ENCODE results near the gene PAPOLA. TPM values are rescaled to one million over a fixed set of nuclear protein-coding genes. Genes with fewer than 3 reads are reported as not detected.
"Not testable (repeated sequence)": the region's sequence is repeated elsewhere in the genome, so short reads cannot be mapped to it uniquely, and the experiment has no call there.

The PAPOLA gene
- total RNA-seq, 2 donors from 2014 or later, result 167 to 216 TPM

- peaks cover 12 to 28% of the 10 kb centered on the region in 2 donors for H3K27me3 Mint-ChIP-seq
- H3K4me1 Mint-ChIP-seq (ENCODE audit: low read depth in 2 of 2), result no peaks in the 10 kb centered on the region
- no peak overlapping the region for H3K27ac Mint-ChIP-seq
- H3K9me3 Mint-ChIP-seq, result no peaks in the 10 kb centered on the region
- no peaks in the 10 kb centered on the region for H3K36me3 Mint-ChIP-seq
- no peak overlapping the region for H3K4me3 Mint-ChIP-seq
- DNase-seq (ENCODE audit: low spot score) (no peak), ATAC-seq (no peak)
Measured at GRCh38 chr14:96484399-96484798, 17.8 kb upstream of the PAPOLA start.

- Mint-ChIP-seq H3K27me3 (peaks cover 16 to 38% of the 10 kb centered on the region in 2 donors), H3K4me3 (no peak overlapping the region), H3K27ac (no peak overlapping the region), H3K36me3 (no peaks in the 10 kb centered on the region), H3K9me3 (no peaks in the 10 kb centered on the region), H3K4me1 (ENCODE audit: low read depth in 2 of 2) (no peaks in the 10 kb centered on the region)
- DNase-seq (ENCODE audit: low spot score) (no peak), ATAC-seq (no peak)
Measured at GRCh38 chr14:96486705-96487104, 15.5 kb upstream of the PAPOLA start.

DNA sequence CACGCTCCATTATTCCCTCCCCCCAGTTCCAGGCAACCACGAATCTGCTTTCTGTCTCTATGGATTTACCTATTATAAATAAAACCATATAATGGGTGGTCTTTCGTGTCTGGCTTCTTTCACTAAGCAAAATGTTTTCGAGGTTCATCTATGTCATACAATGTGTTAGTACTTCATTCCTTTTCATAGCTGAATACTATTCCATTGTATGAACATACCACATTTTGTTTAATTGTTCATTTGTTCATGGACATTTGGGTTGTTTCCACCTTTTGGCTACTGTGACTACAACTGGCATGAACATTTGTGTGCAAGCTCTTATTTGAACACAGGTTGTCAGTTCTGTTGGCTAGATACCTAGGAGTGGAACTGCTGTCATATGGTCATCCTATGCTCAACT lies 12.9 kb upstream of the PAPOLA start:
- ATAC-seq, result no peak
- Mint-ChIP-seq H3K36me3 (no peaks in the 10 kb centered on the region), H3K9me3 (no peaks in the 10 kb centered on the region), H3K4me1 (ENCODE audit: low read depth in 2 of 2) (no peaks in the 10 kb centered on the region), H3K27me3 (peaks cover 11 to 41% of the 10 kb centered on the region in 2 donors), H3K27ac (no peak overlapping the region), H3K4me3 (no peak overlapping the region)
- DNase-seq (ENCODE audit: low spot score), result no peak

DNA sequence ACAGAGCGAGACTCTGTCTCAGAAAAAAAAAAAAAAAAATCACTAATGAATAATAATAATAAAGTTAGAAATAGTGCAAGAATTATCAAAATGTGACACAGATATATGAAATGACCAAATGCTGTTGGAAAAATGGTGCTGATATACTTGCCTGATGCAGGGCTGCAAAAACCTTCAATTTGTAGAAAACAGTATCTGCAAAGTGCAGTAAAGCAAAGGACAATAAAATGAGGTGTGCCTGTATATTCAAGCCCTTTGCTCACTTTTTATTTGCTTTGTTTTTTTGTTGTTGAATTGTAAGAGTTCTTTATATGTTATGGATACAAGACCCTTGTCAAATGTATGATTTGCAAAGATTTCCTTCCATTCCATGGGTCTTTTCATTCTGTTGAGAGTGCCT lies 9.0 kb upstream of the PAPOLA start:
- H3K9me3 Mint-ChIP-seq, result no peaks in the 10 kb centered on the region
- peaks cover 0 to 4% of the 10 kb centered on the region in 2 donors for H3K4me1 Mint-ChIP-seq (ENCODE audit: low read depth in 2 of 2)
- no peak overlapping the region for H3K4me3 Mint-ChIP-seq
- ATAC-seq (no peak), DNase-seq (ENCODE audit: low spot score) (no peak)
- H3K27ac Mint-ChIP-seq, result no peak overlapping the region
- peaks cover 20 to 51% of the 10 kb centered on the region in 2 donors for H3K27me3 Mint-ChIP-seq
- H3K36me3 Mint-ChIP-seq, result no peaks in the 10 kb centered on the region

DNA sequence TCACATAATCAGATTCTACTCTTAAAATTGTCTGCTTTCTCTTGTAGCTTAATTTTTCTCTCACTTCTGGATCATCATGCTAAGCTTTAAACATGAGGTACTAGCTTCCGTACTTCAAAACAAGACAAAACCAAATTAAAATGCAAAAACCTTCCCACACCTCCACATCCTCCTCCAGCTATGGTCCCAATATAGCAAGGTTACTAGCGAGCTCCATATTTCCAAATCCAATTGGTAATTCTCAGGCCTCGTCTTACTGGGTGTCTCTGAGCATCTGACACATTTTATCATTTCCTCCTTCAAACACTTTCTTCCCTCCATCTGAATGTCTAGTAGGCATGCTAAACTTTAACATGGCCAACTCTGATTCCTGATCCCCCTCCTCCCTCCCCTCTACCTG lies 7.9 kb upstream of the PAPOLA start:
- Mint-ChIP-seq H3K27ac (no peak overlapping the region), H3K4me1 (ENCODE audit: low read depth in 2 of 2) (peaks cover 0 to 4% of the 10 kb centered on the region in 2 donors), H3K9me3 (no peaks in the 10 kb centered on the region), H3K36me3 (no peaks in the 10 kb centered on the region), H3K4me3 (no peak overlapping the region), H3K27me3 (peaks cover 22 to 58% of the 10 kb centered on the region in 2 donors)
- no peak for ATAC-seq
- no peak for DNase-seq (ENCODE audit: low spot score)

GRCh38 chr14:96497087-96497486 lies 5.1 kb upstream of the PAPOLA start:
- DNase-seq (ENCODE audit: low spot score) (no peak), ATAC-seq (no peak)
- H3K4me3 Mint-ChIP-seq, result no peak overlapping the region
- no peak overlapping the region for H3K27ac Mint-ChIP-seq
- peaks cover 4 to 7% of the 10 kb centered on the region in 2 donors for H3K4me1 Mint-ChIP-seq (ENCODE audit: low read depth in 2 of 2)
- no peaks in the 10 kb centered on the region for H3K9me3 Mint-ChIP-seq
- no peaks in the 10 kb centered on the region for H3K36me3 Mint-ChIP-seq
- peaks cover 22 to 51% of the 10 kb centered on the region in 2 donors for H3K27me3 Mint-ChIP-seq

DNA sequence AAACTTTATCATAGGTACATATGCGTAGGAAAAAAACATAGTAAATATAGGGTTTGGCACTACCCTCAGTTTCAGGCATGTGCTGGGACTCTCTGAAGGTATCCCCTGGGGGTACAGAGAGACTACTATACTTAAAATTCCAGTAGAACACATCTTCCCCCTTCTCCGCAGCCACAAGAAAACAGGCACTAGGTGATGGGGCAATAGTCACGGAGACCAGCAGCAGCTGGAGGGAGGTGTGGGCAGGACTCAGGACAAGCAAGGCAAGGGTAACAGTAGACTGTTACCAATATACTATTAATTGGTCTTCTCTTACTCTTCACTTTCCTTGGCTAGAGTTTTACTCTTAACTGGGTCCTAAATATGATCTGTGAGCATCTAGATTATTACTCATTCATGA lies 4.6 kb upstream of the PAPOLA start:
- H3K9me3 Mint-ChIP-seq, result no peaks in the 10 kb centered on the region
- H3K36me3 Mint-ChIP-seq, result no peaks in the 10 kb centered on the region
- H3K4me1 Mint-ChIP-seq (ENCODE audit: low read depth in 2 of 2), result peaks cover 4 to 9% of the 10 kb centered on the region in 2 donors
- peaks cover 22 to 46% of the 10 kb centered on the region in 2 donors for H3K27me3 Mint-ChIP-seq
- no peak overlapping the region for H3K27ac Mint-ChIP-seq
- no peak overlapping the region for H3K4me3 Mint-ChIP-seq
- DNase-seq (ENCODE audit: low spot score) (no peak), ATAC-seq (no peak)

- ATAC-seq, result no peak
- Mint-ChIP-seq H3K4me3 (peak overlapping the region; percentile 95), H3K36me3 (peaks cover 10% of the 10 kb centered on the region), H3K4me1 (ENCODE audit: low read depth in 2 of 2) (peaks cover 37 to 39% of the 10 kb centered on the region in 2 donors), H3K27ac (peak overlapping the region; percentile 94), H3K27me3 (peaks cover 9 to 22% of the 10 kb centered on the region in 2 donors), H3K9me3 (no peaks in the 10 kb centered on the region)
- DNase-seq (ENCODE audit: low spot score), result no peak
Measured at GRCh38 chr14:96501217-96501739, 904 bp upstream of the PAPOLA start.

GRCh38 chr14:96502621-96503305 lies 581 bp downstream of the PAPOLA start:
- H3K36me3 Mint-ChIP-seq, result peaks cover 10% of the 10 kb centered on the region
- H3K4me1 Mint-ChIP-seq (ENCODE audit: low read depth in 2 of 2), result peaks cover 38 to 39% of the 10 kb centered on the region in 2 donors
- H3K9me3 Mint-ChIP-seq, result no peaks in the 10 kb centered on the region
- peak overlapping the region; percentile 95 for H3K4me3 Mint-ChIP-seq
- DNase-seq (ENCODE audit: low spot score) (no peak), ATAC-seq (peak; percentile 64 to 67)
- H3K27me3 Mint-ChIP-seq, result peaks cover 9 to 22% of the 10 kb centered on the region in 2 donors
- peak overlapping the region; percentile 94 for H3K27ac Mint-ChIP-seq

- DNase-seq (ENCODE audit: low spot score) (no peak), ATAC-seq (no peak)
- peak overlapping the region; percentile 95 for H3K4me3 Mint-ChIP-seq
- H3K27me3 Mint-ChIP-seq, result peaks cover 6 to 16% of the 10 kb centered on the region in 2 donors
- peaks cover 42% of the 10 kb centered on the region in 2 donors for H3K4me1 Mint-ChIP-seq (ENCODE audit: low read depth in 2 of 2)
- H3K27ac Mint-ChIP-seq, result peak overlapping the region; percentile 94
- H3K9me3 Mint-ChIP-seq, result no peaks in the 10 kb centered on the region
- peaks cover 10% of the 10 kb centered on the region for H3K36me3 Mint-ChIP-seq
Measured at GRCh38 chr14:96503306-96503679, 1.1 kb downstream of the PAPOLA start.

DNA sequence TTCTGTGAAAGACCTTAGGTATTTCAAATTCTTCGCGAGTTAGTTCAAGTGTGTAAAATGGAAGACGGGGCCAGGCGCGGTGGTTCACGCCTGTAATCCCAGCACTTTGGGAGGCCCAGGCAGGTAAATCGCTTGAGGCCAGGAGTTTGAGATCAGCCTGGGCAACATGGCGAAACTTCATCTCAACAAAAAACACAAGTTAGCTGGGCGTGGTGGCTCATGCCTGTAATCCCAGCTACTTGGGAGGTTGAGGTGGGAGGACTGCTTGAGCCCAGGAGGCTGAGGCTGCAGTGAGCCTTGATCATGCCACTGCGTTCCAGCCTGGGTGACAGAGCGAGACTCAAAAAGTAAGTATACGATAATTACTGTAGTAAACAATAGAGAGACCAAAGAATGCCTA lies 2.2 kb downstream of the PAPOLA start:
- DNase-seq (ENCODE audit: low spot score); ATAC-seq; H3K9me3 Mint-ChIP-seq; H3K27me3 Mint-ChIP-seq; H3K36me3 Mint-ChIP-seq: not testable (repeated sequence)
- Mint-ChIP-seq H3K27ac (peak overlapping the region; percentile 94), H3K4me1 (ENCODE audit: low read depth in 2 of 2) (peaks cover 50 to 51% of the 10 kb centered on the region in 2 donors), H3K4me3 (peak overlapping the region; percentile 95)

DNA sequence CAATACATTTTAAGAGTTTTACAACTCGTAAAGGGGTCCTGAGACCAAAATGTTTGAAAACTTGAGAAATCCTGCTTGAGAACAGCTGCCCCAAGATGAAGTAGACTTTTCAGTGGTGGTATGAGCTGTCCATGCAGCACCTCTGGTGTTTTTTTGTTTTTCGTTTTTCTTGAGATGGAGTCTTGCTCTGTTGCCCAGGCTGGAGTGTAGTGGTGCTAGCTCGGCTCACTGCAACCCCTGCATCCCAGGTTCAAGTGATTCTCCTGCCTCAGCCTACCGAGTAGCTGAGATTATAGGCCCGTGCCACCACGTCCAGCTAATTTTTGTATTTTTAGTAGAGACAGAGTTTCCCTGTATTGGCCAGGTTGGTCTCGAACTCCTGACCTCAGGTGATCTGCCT lies 5.5 kb downstream of the PAPOLA start:
- Mint-ChIP-seq H3K27ac (no peak overlapping the region), H3K27me3 (no peaks in the 10 kb centered on the region), H3K4me1 (ENCODE audit: low read depth in 2 of 2) (peaks cover 57 to 76% of the 10 kb centered on the region in 2 donors), H3K36me3 (peaks cover 9% of the 10 kb centered on the region), H3K9me3 (no peaks in the 10 kb centered on the region), H3K4me3 (no peak overlapping the region)
- DNase-seq (ENCODE audit: low spot score) (no peak), ATAC-seq (no peak)

DNA sequence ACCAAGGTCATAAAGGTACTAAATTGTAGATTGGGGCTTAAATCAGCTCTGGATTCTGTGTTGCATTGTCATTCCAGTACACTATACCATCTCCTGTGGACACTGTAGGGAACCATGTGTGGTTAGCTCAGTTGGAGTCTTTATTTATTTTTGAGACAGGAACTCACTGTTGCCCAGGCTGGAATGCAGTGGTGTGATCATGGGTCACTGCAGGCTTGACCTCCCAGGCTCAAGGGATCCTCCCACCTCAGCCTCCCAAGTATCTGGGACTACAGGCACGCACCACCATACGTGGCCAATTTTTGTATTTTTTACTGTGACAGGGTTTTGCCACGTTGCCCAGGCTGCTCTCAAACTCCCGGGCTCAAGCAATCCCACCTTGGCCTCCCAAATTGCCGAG lies 6.7 kb downstream of the PAPOLA start:
- no peaks in the 10 kb centered on the region for H3K27me3 Mint-ChIP-seq
- H3K9me3 Mint-ChIP-seq, result no peaks in the 10 kb centered on the region
- DNase-seq (ENCODE audit: low spot score) (no peak), ATAC-seq (no peak)
- no peak overlapping the region for H3K4me3 Mint-ChIP-seq
- no peaks in the 10 kb centered on the region for H3K36me3 Mint-ChIP-seq
- H3K27ac Mint-ChIP-seq, result no peak overlapping the region
- H3K4me1 Mint-ChIP-seq (ENCODE audit: low read depth in 2 of 2), result peaks cover 58 to 71% of the 10 kb centered on the region in 2 donors

DNA sequence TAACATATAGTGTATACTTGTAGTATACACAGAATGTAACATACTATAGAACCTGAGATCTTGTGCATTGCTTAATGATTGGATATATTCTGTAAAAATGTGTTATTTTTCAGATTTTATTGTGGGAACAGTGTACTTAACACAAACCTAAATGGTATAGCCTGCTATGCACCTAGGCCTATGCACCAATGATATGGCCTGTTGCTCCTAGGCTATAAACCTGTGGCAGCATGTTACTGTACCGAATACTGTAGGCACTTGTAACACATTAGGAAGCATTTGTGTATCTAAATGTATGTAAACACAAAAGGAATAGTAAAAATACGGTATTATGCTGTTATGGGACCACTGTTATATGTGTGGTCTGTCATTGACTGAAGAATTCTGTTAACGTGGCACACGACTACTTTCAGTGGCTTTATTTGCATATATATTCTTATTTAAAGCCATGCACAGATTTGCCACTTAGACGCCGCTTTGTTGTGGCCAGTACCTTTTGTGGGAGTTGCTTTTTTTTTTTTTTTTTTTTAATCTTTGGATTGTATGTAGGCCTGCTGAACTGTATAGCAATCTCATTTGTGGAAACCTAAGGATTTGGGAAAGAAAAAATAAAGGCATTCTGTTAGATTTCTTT lies 7.4 kb downstream of the PAPOLA start:
- Mint-ChIP-seq H3K9me3 (no peaks in the 10 kb centered on the region), H3K27me3 (no peaks in the 10 kb centered on the region), H3K36me3 (no peaks in the 10 kb centered on the region), H3K4me3 (no peak overlapping the region), H3K27ac (no peak overlapping the region), H3K4me1 (ENCODE audit: low read depth in 2 of 2) (peaks cover 58 to 71% of the 10 kb centered on the region in 2 donors)
- ATAC-seq (no peak), DNase-seq (ENCODE audit: low spot score) (no peak)
